K562 treated with DMSO at 1 percent for 12 hours (cell line): Measurements from ENCODE around the gene ELOVL1. TPM values are rescaled to one million over a fixed set of nuclear protein-coding genes. Genes with fewer than 3 reads are reported as not detected.

Source experiments
- total RNA-seq: library from RNA; unstranded; fragments of 300-600 nt; gene quantifications from 2 replicates; pipeline ENCODE4 v1.2.3, GENCODE V29; 2022; ENCODE audit not compliant: insufficient read depth

The ELOVL1 gene
- 85.5 and 124 TPM in 2 replicates for total RNA-seq

DNA sequence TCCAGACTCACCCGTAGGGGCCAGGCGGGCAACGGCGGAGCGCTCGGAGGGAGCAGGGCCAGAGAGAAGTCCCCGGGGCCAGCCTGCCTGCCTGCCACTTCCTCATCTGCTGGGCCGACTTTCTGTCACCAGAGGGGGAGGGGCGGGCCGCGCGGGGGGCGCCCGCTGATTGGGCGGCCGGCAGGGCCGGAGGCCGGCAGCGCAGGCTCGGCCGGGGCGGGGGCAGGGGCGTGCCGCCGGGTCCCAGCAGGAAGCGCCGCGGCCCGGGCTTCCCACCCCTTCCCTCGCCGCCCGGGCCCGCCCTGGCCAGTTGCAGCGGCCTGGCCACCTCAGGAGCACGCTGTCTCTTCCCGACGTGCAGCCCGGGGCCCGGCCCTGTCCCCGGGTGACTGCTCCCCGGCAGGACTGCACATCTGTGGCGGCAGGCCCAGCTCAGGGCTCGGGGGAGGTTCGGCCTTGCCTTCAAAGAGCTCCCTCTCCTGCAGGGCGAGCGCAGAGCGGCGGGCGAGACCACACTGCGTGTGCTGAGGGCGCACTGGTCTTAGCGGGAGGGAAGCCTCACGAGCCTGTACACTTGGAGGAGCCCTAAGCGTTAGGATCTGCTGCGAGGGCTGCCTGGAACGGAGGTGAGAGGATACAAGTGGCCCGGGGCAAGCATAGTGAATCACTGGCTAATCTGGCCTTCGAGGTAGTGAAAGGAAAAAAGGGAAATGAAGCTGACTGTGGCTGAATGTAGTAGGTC lies at the start of gene ELOVL1:
Gene ELOVL1 (minus strand): TSS at position 108 of the 742 bp plus-strand sequence. CDS start 2,402 bp downstream, outside the sequence.

DNA sequence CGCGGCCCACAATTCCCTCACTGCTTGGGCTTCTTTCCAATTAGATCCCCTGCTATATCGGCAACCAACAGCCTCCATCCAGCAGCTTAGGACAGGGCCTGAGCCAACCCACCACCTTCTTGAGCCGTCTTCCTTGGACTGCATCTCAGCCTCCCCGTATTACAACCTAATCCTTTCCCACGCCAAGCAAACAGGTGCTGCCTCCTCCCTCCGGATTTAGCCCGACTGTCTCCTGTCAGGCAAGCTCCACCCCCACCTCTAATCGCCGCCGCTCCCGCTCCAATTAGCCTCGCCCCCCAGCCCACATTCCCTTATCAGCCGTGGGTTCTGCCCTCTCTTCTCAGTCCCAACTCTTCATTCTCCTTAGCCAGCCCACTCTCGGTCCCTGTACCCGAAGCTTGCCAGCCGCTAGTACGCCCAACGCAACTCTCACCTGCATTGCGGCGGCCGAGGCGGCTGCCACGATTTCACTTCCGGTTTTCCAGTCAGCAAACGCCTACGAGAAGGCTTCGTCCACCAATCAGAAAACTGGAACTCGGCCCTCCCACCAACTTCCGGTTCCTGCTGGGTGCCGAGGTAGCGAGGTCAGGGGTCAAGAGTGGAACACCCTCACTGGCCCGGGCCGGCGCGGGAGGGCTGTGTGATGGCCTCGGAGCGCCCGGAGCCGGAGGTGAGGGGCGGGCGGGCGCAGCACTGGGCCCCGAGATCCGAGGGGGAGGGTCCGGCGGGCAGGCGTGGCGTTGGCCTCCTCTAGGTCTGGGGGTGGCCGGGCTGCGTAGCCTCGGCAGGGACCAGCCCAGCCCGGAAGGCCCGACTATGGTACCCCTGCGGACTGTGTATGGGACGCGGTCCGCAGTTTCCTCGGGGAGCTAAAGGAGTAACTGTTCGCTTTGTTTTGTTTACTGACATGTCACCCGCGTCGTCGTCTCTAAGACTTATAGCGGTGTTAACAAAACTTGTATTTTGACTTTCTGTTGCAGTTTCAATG lies 21.8 kb upstream of the ELOVL1 start, which contains the start of the genes MED8 and SZT2:
Gene MED8 (minus strand): TSS at position 475 of the 988 bp plus-strand sequence. CDS start 36 bp downstream, at position 439.
Gene SZT2 (plus strand): TSS at position 574 of the 988 bp plus-strand sequence. CDS start 70 bp downstream, at position 644.

GRCh38 chr1:43358746-43359693 lies 8.8 kb downstream of the ELOVL1 start, which contains the start of gene CDC20:
Gene CDC20, plus strand, starts transcription at chr1:43358981. Its CDS starts 235 bp downstream, at chr1:43359216.

GRCh38 chr1:43337588-43337987 lies 30.2 kb downstream of the ELOVL1 start, which contains the start of gene MPL:
Gene MPL, plus strand, starts transcription at chr1:43337818. Its CDS starts 31 bp downstream, at chr1:43337849.

Other genes starting within 250 kb of the ELOVL1 start
- gene EBNA1BP2, start 195.7 kb downstream of the ELOVL1 start, total RNA-seq = 79.3 and 83.8 TPM in 2 replicates
- not detected in 2 replicates for gene CFAP57, start 195.7 kb downstream of the ELOVL1 start, total RNA-seq
- gene TMEM125, start 98.0 kb downstream of the ELOVL1 start, total RNA-seq = 0.37 and 0.49 TPM in 2 replicates
- not detected in 2 replicates for gene C1orf210, start 82.4 kb downstream of the ELOVL1 start, total RNA-seq
- not detected in 2 replicates for gene TIE1, start 67.0 kb downstream of the ELOVL1 start, total RNA-seq
- gene MPL, start 30.2 kb downstream of the ELOVL1 start, total RNA-seq = not detected in 2 replicates
- gene CDC20, start 9.0 kb downstream of the ELOVL1 start, total RNA-seq = 133 and 164 TPM in 2 replicates
- gene MED8, start 21.8 kb upstream of the ELOVL1 start, total RNA-seq = 53.9 and 68.7 TPM in 2 replicates
- 7.7 and 29.5 TPM in 2 replicates for gene SZT2, start 21.9 kb upstream of the ELOVL1 start, total RNA-seq
- gene HYI, start 85.9 kb upstream of the ELOVL1 start, total RNA-seq = 8.6 and 12.1 TPM in 2 replicates
- gene PTPRF, start 162.9 kb upstream of the ELOVL1 start, total RNA-seq = 0.82 and 4.7 TPM in 2 replicates